Measurements from ENCODE around the gene ASTN1. TPM values are rescaled to one million over a fixed set of nuclear protein-coding genes. Genes with fewer than 3 reads are reported as not detected.

Gene ASTN1
- total RNA-seq, 4 donors from 2014 or later: 0.11 to 0.33 (median 0.19) TPM

GRCh38 chr1:177185209-177185608, 20.7 kb upstream of the ASTN1 start:
- no peaks in the 10 kb centered on the region for H3K36me3 ChIP-seq
- H3K4me1 ChIP-seq: no peaks in the 10 kb centered on the region
- H3K4me3 ChIP-seq (replicated peaks in 1 of 3): no peak overlapping the region
- no peaks in the 10 kb centered on the region for H3K9me3 ChIP-seq
- intact Hi-C loops (cut with DNase I): no loop called here
- 75 to 76% methylated on average over 5 of the region's 5 CpGs for WGBS, 2 donors
- TF ChIP-seq POLR2A (IDR thresholded peaks at IDR 0.05) (no peak), CTCF (IDR thresholded peaks at IDR 0.05) (peak in 3 of 6 experiments; percentile 9 to 18 (median 17))
- DNase-seq: no peak
- H3K27me3 ChIP-seq: no peaks in the 10 kb centered on the region
- no peak overlapping the region for H3K27ac ChIP-seq

DNA sequence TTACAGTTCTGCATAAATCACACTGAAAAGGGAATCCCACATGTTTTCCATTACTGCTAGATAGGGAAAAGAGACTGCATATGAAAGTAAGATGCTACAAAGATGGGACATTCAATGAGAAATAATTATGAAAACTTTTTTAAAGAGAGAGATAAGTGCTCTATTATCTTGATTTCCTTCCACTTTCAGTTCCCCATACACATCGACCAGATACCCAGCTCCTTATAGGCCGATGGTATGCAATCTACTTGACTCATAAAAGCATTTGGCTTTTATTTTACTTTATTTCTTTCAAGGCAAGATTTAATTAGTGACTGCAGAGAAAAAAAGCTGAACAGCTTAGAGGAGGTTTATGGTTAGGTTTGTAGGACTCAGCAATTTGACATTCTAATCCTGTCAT, 19.3 kb upstream of the ASTN1 start:
- intact Hi-C loops (cut with DNase I): loop anchor here (5.0 kb wide), 1 partner anchor 287 kb away; no protein-coding TSS in a partner anchor

GRCh38 chr1:177181631-177182291, 17.2 kb upstream of the ASTN1 start:
- intact Hi-C loops (cut with DNase I): loop anchor here (5.0 kb wide), 1 partner anchor 284 kb away; no protein-coding TSS in a partner anchor

More for the DNA sequence above, 19.3 kb upstream of the ASTN1 start:
- Histone ChIP-seq H3K27me3 (no peaks in the 10 kb centered on the region), H3K9me3 (no peaks in the 10 kb centered on the region), H3K4me1 (no peaks in the 10 kb centered on the region), H3K27ac (no peak overlapping the region), H3K36me3 (no peaks in the 10 kb centered on the region), H3K4me3 (replicated peaks in 1 of 3) (no peak overlapping the region)
- TF ChIP-seq CTCF (IDR thresholded peaks at IDR 0.05) (no peak), POLR2A (IDR thresholded peaks at IDR 0.05) (no peak)
- no peak for DNase-seq
- WGBS, 2 donors: 72 to 80% methylated on average over 2 of the region's 2 CpGs

GRCh38 chr1:177181280-177181630, 16.7 kb upstream of the ASTN1 start:
- intact Hi-C loops (cut with DNase I): loop anchor here (5.0 kb wide), 1 partner anchor 284 kb away; no protein-coding TSS in a partner anchor
- WGBS, 2 donors: 18 to 35% methylated on average over 11 to 13 of the region's 13 CpGs

More at GRCh38 chr1:177181631-177182291, 17.2 kb upstream of the ASTN1 start:
- no peaks in the 10 kb centered on the region for H3K36me3 ChIP-seq
- WGBS, 2 donors: 1 to 3% methylated on average over 16 to 28 of the region's 32 CpGs
- TF ChIP-seq POLR2A (IDR thresholded peaks at IDR 0.05) (no peak), CTCF (IDR thresholded peaks at IDR 0.05) (peak; percentile 63 to 80 (median 72))
- H3K27me3 ChIP-seq: no peaks in the 10 kb centered on the region
- H3K27ac ChIP-seq: no peak overlapping the region
- DNase-seq: peak; percentile 55 to 56
- no peaks in the 10 kb centered on the region for H3K9me3 ChIP-seq
- H3K4me3 ChIP-seq (replicated peaks in 1 of 3): no peak overlapping the region
- H3K4me1 ChIP-seq: no peaks in the 10 kb centered on the region

More at GRCh38 chr1:177181280-177181630, 16.7 kb upstream of the ASTN1 start:
- Histone ChIP-seq H3K4me1 (no peaks in the 10 kb centered on the region), H3K27me3 (no peaks in the 10 kb centered on the region), H3K4me3 (replicated peaks in 1 of 3) (no peak overlapping the region), H3K9me3 (no peaks in the 10 kb centered on the region), H3K27ac (no peak overlapping the region), H3K36me3 (no peaks in the 10 kb centered on the region)
- TF ChIP-seq CTCF (IDR thresholded peaks at IDR 0.05) (no peak), POLR2A (IDR thresholded peaks at IDR 0.05) (no peak)
- no peak for DNase-seq
